PC-3 (cell line): ENCODE measurements around the gene ACVR1.

Experiments used
- EZH2phosphoT487 ChIP-seq: fragments of 300-600 bp; sonication (generic); IDR thresholded peaks from 2 replicates; pipeline ENCODE4 v1.6.1; 2018; ENCODE audit warnings: mild to moderate bottlenecking, antibody characterized with exemption, low read length, borderline replicate concordance
- TF ChIP-seq, protein P1 (sequence below): fragments of 300-600 bp; sonication (generic); conservative IDR thresholded peaks from 2 replicates; pipeline ENCODE4 v1.5.1; 2017; ENCODE audit warnings: antibody characterized with exemption, low read depth, mild to moderate bottlenecking, low read length

GRCh38 chr2:157902692-157903091 is 26.6 kb upstream of the ACVR1 start:
- TF ChIP-seq, protein P1, sequence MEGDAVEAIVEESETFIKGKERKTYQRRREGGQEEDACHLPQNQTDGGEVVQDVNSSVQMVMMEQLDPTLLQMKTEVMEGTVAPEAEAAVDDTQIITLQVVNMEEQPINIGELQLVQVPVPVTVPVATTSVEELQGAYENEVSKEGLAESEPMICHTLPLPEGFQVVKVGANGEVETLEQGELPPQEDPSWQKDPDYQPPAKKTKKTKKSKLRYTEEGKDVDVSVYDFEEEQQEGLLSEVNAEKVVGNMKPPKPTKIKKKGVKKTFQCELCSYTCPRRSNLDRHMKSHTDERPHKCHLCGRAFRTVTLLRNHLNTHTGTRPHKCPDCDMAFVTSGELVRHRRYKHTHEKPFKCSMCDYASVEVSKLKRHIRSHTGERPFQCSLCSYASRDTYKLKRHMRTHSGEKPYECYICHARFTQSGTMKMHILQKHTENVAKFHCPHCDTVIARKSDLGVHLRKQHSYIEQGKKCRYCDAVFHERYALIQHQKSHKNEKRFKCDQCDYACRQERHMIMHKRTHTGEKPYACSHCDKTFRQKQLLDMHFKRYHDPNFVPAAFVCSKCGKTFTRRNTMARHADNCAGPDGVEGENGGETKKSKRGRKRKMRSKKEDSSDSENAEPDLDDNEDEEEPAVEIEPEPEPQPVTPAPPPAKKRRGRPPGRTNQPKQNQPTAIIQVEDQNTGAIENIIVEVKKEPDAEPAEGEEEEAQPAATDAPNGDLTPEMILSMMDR = no peak
- TF ChIP-seq EZH2phosphoT487 = no peak
